ENCODE data around the gene SLC6A6. TPM values are rescaled to one million over a fixed set of nuclear protein-coding genes. Genes with fewer than 3 reads are reported as not detected.

The SLC6A6 gene
- total and polyA plus RNA-seq, 7 donors: 10.3 to 104 (median 36.2) TPM

DNA sequence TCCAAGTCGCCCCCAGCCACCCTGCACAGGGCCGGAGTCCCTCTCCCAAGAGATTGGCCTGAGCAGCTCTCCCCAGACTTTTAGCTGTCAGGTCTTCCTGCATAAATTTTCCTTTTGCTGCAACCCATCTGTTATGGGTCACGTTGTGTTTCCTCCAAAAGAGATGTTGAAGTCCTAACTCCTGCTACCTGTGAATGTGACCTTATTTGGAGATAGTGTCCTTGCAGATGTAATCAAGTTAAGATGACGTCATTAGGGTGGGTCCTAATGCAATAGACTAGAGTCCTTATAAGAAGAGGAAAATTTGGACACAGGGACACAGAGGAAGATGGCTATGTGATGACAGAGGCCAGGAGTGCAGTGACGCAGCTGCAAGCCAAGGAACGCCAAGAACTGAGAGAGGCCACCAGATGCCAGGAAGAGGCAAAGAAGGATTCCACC, 13.2 kb upstream of the SLC6A6 start:
- Histone ChIP-seq H3K9me3 (no peaks in the 10 kb centered on the region), H3K27ac (no peak overlapping the region), H3K27me3 (ENCODE audit: insufficient read depth in 3 of 3, low read length in 2 of 3) (no peaks in the 10 kb centered on the region), H3K4me3 (no peak overlapping the region), H3K36me3 (ENCODE audit: insufficient read depth in 1 of 2, low read depth in 1 of 2) (no peaks in the 10 kb centered on the region), H3K4me1 (peaks cover 35% of the 10 kb centered on the region)
- ATAC-seq (peak in 1 of 4 donors; percentile 29), DNase-seq (no peak)
- 68 to 76% (median 73%) methylated on average over 6 of the region's 6 CpGs for WGBS, 3 donors
- intact Hi-C loops (cut with DNase I): no loop called here
- TF ChIP-seq, protein P1, sequence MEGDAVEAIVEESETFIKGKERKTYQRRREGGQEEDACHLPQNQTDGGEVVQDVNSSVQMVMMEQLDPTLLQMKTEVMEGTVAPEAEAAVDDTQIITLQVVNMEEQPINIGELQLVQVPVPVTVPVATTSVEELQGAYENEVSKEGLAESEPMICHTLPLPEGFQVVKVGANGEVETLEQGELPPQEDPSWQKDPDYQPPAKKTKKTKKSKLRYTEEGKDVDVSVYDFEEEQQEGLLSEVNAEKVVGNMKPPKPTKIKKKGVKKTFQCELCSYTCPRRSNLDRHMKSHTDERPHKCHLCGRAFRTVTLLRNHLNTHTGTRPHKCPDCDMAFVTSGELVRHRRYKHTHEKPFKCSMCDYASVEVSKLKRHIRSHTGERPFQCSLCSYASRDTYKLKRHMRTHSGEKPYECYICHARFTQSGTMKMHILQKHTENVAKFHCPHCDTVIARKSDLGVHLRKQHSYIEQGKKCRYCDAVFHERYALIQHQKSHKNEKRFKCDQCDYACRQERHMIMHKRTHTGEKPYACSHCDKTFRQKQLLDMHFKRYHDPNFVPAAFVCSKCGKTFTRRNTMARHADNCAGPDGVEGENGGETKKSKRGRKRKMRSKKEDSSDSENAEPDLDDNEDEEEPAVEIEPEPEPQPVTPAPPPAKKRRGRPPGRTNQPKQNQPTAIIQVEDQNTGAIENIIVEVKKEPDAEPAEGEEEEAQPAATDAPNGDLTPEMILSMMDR (IDR thresholded peaks at IDR 0.05): no peak

DNA sequence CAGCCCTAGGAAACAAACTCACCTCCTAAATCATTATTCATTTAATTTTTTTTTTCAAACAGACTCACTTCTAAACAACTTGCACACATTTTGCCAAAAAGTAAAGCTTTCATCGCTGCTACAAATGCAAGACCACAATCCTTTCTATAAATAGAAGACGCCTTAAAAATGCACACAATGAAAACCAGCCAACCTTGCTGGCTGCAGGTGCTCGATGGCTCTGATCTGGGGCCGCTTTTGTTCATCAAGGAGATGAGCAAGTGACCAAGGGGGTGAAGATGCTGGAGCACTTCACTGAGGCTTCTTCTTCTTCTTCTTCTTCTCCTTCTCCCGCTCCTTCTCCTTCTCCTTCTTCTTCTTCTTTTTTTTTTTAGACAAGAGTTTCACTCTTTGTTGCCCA, 12.7 kb upstream of the SLC6A6 start:
- ATAC-seq (no peak), DNase-seq (no peak)
- Histone ChIP-seq H3K36me3 (ENCODE audit: insufficient read depth in 1 of 2, low read depth in 1 of 2) (no peaks in the 10 kb centered on the region), H3K27ac (no peak overlapping the region), H3K27me3 (ENCODE audit: insufficient read depth in 3 of 3, low read length in 2 of 3) (no peaks in the 10 kb centered on the region), H3K4me1 (peaks cover 35% of the 10 kb centered on the region), H3K9me3 (no peaks in the 10 kb centered on the region), H3K4me3 (no peak overlapping the region)
- intact Hi-C loops (cut with DNase I): loop anchor here in 1 of 2 donors (5.0 kb wide), 1 partner anchor 67 kb away; no protein-coding TSS in a partner anchor
- TF ChIP-seq, protein P1 (IDR thresholded peaks at IDR 0.05): no peak
- WGBS, 3 donors: 54 to 60% (median 57%) methylated on average over 5 of the region's 5 CpGs

DNA sequence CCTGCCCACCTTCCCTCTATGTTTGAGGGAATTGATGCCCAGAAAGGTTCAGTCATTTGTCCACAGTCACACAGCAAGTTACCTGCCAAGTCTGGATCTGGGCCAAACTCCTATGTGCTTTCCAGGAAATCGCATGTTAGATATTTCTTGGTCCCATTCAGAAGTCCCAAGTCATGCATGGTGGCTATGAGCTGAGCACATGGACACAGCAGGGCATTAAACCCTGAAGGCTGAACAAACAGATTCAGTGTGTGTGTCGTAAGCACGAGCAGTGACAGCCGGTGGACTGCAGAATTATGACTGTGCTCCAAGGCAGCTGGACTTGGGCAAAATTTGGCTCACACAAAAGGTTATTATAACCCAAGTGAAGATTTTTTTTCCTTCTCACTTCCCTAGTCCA, 11.4 kb upstream of the SLC6A6 start:
- Histone ChIP-seq H3K36me3 (ENCODE audit: insufficient read depth in 1 of 2, low read depth in 1 of 2) (no peaks in the 10 kb centered on the region), H3K27me3 (ENCODE audit: insufficient read depth in 3 of 3, low read length in 2 of 3) (no peaks in the 10 kb centered on the region), H3K27ac (peak overlapping the region; percentile 95), H3K4me1 (peaks cover 35% of the 10 kb centered on the region), H3K4me3 (no peak overlapping the region), H3K9me3 (no peaks in the 10 kb centered on the region)
- TF ChIP-seq, protein P1 (IDR thresholded peaks at IDR 0.05): no peak
- DNase-seq (peak; percentile 75 to 87), ATAC-seq (peak; percentile 87 to 92 (median 90))
- WGBS, 3 donors: 14 to 22% (median 16%) methylated on average over 4 of the region's 4 CpGs
- intact Hi-C loops (cut with DNase I): loop anchor here in 1 of 2 donors (5.0 kb wide), 1 partner anchor 69 kb away; no protein-coding TSS in a partner anchor

DNA sequence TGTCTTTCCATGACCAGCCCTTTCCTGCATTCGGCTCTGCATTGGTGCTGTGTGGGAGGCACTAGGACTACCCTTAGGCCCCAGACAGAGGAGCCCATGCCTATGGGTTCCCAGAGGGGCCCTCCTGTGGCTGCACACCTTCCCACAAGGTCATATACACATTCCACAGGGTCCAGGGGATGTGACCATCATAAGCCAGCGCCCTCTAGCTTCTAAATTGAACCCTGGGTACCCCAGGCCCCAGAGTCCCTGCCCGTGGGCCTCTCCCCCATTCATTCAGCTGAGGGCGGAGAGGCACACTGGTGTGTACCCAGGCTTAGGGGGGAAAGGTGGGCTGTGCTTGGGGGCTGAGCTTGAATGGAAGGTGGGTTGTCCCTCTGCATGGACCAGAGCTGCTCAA, 10.2 kb upstream of the SLC6A6 start:
- H3K4me1 ChIP-seq: peaks cover 35% of the 10 kb centered on the region
- intact Hi-C loops (cut with DNase I): loop anchor here in 1 of 2 donors (5.0 kb wide), 1 partner anchor 70 kb away; no protein-coding TSS in a partner anchor
- peak overlapping the region; percentile 95 for H3K27ac ChIP-seq
- H3K4me3 ChIP-seq: no peak overlapping the region
- no peaks in the 10 kb centered on the region for H3K27me3 ChIP-seq (ENCODE audit: insufficient read depth in 3 of 3, low read length in 2 of 3)
- peak in 2 of 4 donors; percentile 0 to 4 for ATAC-seq
- no peak for DNase-seq
- H3K36me3 ChIP-seq (ENCODE audit: insufficient read depth in 1 of 2, low read depth in 1 of 2): no peaks in the 10 kb centered on the region
- H3K9me3 ChIP-seq: no peaks in the 10 kb centered on the region
- 87 to 96% (median 92%) methylated on average over 4 of the region's 4 CpGs for WGBS, 3 donors
- TF ChIP-seq, protein P1 (IDR thresholded peaks at IDR 0.05): no peak
